ENCODE results near the gene RAB26.
A peak's percentile ranks its signal among the peaks of the same experiment; 100 is the strongest.
"Not testable (repeated sequence)": the region's sequence is repeated elsewhere in the genome, so short reads cannot be mapped to it uniquely, and the experiment has no call there.

Gene RAB26

DNA sequence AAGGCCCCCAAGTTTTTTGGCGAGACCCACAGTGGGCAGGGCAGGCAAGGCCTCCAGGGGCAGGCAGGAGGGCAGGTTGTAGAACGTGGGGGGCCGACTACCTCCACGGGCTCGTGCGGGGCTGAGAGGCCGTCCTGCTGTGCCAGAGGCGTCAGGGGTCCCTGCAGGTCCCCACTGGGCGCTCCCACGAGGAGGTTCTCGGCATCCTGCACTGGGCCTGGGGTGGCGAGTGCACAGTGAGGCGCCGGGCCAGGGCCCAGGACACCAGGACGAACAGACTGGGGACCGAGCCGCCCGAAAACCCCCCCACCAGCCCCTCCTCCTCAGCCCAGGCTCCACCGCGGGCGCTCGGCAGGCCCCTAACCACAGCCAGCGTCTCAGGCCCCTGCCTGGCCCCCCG lies 32.0 kb upstream of the RAB26 start:
- DNase-seq: not testable (repeated sequence)

DNA sequence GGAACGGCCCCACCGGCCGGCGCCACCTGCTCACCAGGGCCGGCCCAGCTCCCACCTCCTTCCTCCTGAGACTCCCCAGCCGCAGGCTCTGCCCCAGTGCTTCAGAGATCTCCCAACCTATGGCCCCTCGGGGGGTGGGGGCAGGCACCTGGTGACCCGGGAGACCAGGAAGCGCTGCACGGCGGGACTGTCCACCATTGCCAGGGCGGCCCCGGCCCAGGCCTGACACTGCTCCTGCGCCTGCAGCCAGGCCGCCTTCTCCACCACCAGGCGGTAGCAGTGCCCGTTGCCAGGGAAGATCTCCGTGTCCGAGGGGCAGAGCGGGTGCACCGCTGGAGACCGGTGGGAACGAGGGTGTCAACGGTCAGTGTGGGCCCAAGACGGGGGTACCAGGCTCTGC lies 31.1 kb upstream of the RAB26 start:
- DNase-seq: not testable (repeated sequence)

DNA sequence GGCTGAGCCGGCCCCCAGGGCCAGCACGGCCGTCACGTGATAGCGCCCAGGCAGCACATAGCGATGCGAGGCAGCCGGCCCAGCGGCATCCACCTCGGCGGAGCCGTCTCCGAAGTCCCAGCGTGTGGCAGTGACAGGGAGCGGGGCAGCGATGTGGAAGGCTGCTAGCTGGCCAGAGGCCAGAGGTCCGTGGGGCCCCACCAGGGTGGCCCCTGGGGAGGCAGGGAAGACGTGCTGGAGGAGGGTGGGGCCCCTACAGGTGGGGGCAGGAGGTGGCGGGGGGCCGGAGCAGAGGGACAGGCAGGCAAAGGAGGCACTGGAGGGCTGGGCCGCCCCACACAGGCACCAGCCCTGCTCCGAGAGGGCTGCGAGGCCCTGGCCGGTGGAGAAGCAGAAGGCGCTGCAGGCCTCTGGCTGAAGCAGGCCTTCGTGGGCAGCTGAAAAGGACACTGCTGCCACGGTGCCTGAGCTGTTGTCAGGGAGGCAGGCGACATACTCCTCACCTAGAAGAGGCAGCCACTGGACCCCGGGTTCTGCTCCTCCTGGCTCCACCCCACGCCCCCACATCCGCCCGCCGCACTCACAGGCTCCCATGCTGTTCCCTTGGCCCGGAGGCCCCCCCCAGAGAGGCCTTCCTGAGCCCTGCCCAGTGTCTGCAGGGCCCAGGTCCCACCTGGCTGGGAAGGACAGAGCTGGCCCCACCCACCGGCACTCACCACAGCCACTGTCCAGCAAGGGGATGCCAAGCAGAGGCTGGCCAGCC lies 30.3 kb upstream of the RAB26 start:
- DNase-seq: not testable (repeated sequence)

DNA sequence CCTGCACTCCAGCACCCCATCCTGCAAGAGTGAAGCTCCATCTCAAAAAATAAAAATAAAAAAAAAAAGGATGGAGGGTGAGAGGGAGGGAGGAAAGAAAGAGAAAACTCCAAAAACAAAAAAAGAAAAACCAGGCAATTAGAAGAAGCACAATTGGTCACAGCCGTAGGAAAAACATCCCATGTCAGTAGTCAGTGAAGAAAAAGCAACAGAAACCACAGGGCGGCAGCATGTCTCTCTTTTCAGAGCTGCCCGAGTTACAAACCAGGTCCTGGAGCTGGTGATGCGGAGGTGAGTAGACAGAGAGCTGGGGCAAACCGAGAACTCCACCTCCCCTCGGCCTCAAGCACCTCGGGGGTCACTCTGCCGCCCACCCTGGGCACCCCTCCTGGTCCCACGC lies 27.1 kb upstream of the RAB26 start:
- not testable (repeated sequence) for DNase-seq

DNA sequence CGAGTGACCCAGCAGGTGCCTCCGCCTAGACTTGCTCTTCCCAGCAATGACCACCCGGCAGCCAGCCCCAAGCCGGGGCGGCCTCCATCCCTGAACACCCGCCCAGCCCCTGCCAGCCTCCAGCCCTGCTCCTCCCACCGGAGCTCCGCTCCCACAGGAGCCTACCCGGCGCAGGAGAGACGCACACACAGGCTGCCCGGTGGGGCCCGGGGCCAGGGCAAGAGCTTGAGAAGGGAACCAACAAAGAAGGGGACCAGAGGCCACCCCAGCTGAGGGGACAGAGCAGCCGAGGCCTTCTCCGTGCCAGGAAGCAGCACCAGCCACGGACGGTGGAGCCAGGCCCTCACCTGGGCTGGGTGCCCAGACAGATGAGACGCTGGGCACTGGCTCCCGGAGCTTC lies 26.6 kb upstream of the RAB26 start:
- no peak for DNase-seq

DNA sequence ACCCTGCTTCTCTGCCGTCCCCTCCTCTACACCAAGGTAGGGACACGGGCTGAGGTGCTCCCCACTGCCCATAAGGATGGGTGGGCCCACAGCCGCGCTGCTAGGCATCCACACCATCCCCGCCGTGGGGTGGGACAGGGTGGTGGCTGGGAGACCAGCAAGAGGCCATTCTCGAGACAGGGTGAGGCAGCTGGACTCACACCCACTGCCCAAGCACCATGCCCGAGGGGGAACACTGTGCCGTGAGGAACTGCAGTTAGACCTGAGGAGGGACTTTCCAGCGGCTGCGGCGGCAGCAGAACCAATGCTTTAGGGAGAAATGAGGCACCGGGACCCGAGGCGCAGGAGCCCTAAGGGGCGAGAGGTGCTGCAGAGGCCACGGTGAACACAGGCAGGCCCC lies 26.0 kb upstream of the RAB26 start:
- no peak for DNase-seq

DNA sequence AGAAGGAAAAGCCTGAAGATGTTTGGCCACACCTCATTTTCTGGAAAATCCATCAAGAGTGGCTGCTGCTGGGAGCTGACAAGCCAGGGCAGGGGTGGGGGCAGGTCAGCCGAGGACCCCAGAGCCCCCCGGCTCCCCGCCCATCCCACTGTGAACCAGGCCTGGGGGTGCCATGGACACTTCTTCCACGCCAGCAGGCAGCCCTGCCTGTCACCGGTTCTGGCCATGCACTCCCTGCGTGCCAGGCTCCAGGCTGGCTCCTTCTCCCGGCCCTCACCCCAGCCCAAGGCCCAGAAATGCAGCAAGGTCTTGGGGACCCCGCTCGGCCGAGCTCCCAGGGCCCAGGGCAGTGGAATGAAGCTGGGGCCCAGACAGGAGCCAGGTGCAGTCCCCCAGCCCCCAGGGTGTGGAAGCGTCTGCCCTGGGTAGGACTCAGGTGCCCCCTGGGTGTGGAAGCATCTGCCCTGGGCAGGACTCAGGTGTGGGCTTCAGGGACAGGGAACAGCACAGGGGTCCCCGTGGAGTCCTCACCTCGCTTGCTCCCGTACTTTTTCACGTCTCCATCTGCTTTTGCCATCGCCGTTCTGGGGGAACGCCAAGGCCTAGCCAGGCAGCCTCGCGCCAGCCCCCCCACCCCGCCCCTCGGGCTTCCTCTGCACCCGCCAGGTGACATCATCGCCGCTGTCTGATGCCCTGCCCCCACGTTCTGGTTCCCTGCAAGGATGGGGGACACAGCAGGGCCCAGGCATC lies 25.3 kb upstream of the RAB26 start:
- not testable (repeated sequence) for DNase-seq

DNA sequence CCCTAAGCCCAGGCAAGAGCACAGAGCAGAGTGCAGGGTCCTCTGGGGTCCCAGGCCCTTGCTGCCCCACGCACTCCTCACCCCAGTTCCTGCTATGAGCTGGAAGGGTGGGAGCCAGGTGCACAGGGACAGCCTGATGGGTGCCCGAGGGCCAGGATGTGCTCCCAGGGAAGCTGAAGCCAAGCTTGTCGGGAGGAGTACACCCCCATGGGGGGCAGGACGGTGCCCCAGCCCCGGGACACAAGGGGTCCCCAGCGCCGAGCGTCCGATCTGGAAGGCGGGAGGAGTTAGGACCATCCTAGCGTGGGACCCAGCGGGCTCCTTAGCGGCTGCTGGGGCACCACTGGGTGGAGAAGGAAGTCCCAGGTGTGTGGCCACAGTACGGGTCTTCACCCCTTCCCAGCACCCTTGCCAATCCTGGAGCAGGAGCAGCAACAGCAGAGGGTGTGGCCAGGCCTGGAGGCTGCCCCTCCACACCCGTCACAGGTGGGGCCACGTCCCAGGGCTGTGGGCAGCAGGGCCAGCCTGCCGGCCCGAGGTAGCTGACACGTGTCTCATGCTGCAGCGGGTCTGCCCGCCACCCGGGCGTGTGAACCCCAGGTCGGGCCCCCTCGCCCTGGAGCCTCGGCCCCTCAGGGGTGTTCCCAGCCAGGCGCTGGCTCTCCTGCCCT lies 24.6 kb upstream of the RAB26 start:
- DNase-seq: not testable (repeated sequence)

DNA sequence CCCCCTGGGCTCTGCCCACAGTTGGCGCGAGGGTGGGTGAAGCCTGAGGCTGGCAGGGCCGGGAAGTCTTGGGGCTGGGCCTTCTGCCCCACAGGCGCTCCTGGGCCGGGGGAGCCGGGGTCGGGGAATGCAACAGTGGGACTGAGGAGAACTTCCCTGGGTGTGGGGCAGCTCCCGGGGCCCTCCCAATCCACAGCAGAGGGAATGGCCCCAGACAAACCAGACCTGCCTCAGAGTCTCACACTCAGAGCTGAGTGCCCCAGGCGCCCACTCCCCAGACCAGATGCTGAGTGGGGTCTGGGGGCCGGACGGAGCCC lies 24.1 kb upstream of the RAB26 start:
- not testable (repeated sequence) for DNase-seq

DNA sequence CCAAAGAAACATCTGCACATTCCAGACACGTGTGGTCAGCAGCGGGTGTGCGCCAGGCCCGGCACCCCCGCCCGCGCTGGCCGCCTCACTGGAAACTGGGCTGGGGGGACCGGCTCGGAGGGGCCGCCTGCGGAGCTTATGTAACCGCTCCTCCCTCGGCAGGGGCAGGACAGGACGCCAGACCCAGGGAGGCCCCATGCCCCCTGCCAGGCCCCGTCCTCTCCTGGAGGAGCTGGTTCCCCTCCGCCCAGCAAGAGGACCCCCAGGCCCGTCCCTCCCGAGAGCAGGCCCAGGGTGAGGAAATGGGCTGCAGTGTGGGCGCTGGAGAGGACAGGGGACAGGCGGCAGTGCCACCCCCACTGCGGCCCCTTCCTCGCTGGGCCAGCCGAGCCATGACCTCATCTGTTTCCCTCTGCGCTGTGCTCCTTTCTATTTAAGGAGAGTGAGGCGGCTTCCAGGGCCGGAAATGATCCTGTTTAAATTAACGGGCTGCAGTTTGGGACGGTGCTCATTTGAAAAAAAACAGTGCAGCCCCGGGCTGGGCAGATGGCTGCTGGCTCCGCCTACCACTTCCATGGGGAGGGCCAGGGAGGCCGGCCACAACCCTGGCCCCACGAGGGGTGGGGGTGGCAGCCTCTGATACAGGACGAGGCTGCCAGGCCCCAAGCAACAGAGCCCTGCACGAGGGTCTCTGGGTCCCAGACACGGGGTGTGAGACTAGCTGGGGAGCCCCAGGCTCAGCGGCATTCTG lies 23.6 kb upstream of the RAB26 start:
- DNase-seq: peak; percentile 73

DNA sequence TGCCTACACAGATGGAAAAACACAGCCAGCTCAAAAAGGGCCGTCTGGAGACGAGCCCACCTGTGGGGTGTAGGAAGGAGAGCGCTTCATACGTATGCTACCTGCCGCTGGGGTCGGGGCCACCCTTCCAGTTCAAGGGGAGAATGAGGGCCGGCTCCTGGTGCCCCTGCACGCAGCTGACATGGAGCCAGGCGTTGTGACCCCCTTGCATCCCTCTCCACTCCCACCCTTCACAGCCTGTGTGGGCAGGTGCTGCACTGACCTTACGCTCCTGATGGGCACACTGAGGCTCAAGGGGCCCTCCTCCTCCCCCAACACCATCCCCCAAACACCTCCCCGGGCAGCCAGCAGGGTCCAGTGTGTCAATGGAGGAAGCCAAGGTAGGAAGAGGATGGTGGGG lies 22.8 kb upstream of the RAB26 start:
- DNase-seq: not testable (repeated sequence)

DNA sequence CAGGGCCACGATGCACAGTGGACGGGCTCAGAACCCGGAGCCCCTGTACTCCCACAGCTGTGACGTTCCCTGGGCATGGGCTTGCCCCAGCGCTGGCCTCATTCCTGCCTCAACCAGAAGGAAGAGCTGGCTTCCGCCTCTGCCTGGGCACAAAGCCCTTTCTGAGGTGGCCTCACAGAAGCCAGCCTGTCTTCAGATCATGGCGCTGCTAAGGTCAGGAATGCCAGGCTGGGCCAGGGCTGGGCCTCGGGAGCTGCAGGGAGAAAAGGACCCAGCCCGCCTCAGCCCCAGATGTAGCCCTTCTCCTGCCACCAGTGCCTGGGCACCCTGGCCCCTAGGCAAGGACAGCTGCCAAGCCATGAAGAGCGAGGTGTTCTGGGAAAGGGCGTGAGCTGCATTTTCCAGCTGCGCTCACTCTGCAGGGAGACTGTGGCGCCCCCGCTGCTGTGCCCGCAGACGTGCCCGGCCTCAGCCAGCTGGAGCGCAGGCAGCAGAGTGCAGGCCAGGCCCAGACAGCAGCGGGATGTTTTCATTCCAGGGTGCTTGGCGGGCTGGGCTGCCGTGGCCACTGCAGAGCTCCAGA lies 22.2 kb upstream of the RAB26 start:
- DNase-seq: not testable (repeated sequence)

DNA sequence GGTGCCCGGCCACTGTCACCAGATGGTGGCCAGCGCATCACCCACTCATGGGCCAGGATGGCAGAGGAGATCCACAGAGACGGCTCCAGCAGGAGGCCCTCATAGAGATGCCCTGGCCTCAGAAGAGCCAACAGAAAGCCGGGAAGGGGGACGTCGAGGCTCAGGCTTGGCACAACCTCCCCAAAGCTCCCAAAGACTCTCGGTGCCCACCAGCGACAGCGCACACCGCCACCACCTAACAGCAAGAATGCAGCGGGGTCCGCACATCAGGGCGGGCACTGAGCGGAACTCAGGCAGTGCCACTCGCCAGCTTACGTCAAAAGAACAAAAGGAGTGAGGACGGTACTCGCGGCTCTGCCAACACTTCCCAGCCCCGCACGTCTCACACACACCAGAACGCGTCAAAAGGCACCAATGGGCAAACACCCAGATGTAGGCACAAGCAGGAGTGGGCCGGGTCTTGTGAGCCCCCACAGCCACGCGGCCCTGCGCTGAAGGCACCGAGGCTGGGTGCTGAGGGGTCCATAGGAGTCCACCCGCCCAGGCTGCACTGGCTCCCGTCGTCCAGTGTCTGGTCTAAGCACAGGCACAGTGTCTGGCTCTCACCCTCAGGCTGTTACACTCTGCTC lies 21.4 kb upstream of the RAB26 start:
- not testable (repeated sequence) for DNase-seq

DNA sequence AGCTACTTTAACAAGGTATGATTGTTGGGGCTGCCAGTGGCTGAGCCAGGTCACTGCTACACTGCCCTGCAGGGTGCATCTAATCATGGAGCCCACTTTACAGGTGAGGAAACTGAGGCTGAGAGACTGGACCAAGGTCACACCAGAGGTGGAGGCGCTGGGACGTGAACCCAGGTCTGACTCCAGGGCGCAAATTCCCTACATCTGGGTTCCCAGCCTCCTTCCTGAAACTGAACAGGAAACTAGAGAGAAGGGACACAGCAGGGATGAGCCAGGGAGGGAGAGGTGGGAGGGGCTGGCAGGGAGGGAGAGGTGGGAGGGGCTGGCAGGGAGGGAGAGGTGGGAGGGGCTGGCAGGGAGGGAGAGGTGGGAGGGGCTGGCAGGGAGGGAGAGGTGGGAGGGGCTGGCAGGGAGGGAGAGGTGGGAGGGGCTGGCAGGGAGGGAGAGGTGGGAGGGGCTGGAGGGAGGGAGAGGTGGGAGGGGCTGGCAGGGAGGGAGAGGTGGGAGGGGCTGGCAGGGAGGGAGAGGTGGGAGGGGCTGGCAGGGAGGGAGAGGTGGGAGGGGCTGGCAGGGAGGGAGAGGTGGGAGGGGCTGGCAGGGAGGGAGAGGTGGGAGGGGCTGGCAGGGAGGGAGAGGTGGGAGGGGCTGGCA lies 20.7 kb upstream of the RAB26 start:
- not testable (repeated sequence) for DNase-seq

DNA sequence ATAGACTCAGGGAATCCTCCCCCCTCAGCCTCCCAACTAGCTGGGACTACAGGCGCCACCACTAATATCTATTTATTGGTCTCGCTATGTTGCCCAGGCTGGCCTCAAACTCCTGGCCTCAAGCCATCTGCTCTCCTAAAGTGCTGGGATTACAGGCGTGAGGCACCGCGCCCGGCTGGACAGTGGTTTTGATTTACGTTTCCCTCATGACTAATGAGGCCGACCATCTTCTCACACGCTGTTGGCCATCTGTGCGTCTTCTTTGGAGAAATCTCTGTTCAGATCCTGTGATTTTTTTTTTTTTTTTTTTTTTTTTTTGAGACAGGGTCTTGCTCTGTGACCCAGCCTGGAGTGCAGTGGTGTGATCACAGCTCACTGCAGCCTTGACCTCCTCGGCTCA lies 19.2 kb upstream of the RAB26 start:
- DNase-seq: not testable (repeated sequence)

DNA sequence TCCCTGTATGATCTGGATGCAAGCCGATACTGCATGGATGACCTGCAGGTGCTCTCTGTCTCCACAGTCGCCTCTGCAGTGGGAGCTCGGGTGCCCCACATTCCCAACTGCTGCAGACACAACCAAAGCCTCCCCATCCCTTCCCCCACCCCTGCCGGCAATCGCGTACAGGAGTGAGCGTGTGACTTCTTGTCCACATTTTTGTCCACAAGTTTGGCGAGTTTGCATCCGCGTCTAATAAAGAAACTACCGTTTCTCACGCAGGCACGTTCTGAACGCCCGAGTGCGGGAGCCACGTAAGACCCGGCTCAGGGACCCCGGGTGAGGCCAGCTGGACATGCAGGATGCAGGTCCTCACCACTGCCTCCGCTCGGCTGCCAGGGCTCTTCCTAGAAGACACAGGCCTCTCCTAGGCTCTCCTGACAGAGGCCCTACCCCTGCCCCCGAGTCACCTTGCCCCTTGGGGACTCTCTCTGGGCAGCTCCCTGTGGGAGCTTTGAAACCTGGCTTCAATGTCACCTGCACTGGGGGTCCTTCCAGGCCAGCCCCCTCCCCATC lies 18.5 kb upstream of the RAB26 start:
- DNase-seq: not testable (repeated sequence)

DNA sequence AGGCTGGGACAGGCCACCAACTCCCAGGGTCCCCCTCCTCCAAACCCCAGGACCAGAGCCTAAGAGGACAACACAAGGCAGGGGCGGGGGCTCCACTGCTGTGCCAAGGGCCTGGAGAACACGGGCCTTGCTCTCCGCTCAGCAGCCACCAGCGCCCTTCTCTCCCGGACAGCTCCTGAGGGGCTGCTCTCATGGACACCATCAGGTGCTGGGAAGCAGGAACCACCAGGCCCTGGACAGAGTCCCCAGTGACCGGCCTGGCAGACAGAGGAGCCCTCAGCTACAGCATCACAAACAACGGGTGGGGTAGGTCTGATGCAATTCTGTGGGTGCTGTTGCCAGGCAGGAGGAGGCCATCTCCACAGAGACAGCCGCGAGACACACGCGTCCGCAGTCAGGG lies 14.6 kb upstream of the RAB26 start:
- DNase-seq: not testable (repeated sequence)

DNA sequence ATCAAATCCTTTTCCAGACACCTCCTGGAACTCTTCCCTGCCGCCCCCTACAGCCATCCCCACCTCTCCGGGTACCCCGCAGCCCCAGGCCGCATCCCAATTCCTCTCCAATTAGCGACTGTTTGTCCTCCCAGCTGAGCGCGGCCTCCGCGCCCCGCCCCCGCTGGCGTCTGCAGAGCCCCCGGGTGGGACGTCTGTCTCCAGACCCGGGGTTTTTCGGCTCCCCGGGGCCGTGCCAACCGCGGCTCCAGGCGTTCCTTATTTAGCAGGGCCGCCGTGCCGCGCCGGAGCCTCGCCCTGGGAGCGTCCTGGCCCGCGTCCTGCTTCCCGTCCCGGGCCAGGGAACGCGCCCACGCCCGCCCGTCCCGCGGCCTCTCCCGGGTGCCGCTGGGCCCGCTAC lies 13.4 kb upstream of the RAB26 start:
- DNase-seq: not testable (repeated sequence)

DNA sequence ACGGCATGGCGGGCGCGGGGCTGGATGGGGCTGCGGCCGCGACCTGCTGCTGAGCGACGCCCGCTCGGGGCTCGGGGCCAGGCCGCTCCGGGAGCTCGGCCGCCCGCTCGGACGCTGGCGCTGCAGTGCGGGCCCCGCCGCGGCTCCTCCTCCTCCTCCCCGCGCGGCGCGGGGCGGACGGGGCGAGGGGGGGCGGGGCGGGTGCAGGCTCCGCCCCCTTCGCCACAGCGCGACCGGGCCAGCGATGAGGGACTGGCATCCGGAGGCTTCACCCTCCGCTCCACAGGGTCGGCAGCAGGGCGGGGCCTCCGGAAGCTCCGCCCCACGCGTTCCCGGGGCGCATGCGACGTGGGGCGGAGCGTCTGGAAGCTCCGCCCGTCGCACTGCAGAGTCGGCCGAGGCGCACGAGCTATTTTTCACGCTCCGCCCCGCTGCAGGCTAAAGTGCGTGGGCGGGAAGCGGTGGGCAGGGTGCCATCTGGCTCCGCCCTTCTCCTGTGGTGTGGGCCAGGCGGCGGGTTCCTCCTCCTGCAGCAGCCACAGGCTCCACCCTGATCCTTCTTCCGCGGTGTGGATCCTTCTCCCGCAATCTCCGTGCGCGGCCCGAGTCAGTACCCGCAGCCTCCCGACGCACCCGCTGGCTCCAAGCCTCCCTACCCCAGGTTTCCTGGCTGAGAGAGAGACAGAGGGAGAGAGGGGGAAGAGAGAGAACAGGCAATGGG lies 12.5 kb upstream of the RAB26 start, which contains the start of gene PKD1:
Gene PKD1 (minus strand): TSS at position 129 of the 721 bp plus-strand sequence. CDS start 209 bp downstream, outside the sequence.
- DNase-seq: peak; percentile 85
